Chondrocyte (in vitro differentiated cells): ENCODE data around the gene SEC16A. TPM values are rescaled to one million over a fixed set of nuclear protein-coding genes. Genes with fewer than 3 reads are reported as not detected.
A peak's percentile ranks its signal among the peaks of the same experiment; 100 is the strongest.

Experiments
- DNase-seq: peaks from one replicate; pipeline ENCODE4 v3.0.0; 2021; ENCODE audit warnings: mixed read lengths, low spot score
- H3K27ac Mint-ChIP-seq: one replicate; pipeline ENCODE4 v1.8.0; 2021; ENCODE audit warnings: mild to moderate bottlenecking, moderate library complexity, mixed read lengths; ENCODE audit not compliant: unreplicated experiment
- H3K27me3 Mint-ChIP-seq: 2 replicates; pipeline ENCODE4 v1.8.0; 2021; ENCODE audit warnings: low read depth, mixed read lengths
- H3K36me3 Mint-ChIP-seq: 2 replicates; pipeline ENCODE4 v1.8.0; 2021; ENCODE audit warnings: low read depth, mixed read lengths
- H3K4me1 Mint-ChIP-seq: 2 replicates; pipeline ENCODE4 v1.8.0; 2021; ENCODE audit warnings: low read depth, mild to moderate bottlenecking, mixed read lengths
- H3K4me3 Mint-ChIP-seq: one replicate; pipeline ENCODE4 v1.8.0; 2021; ENCODE audit warnings: mild to moderate bottlenecking, moderate library complexity, mixed read lengths; ENCODE audit not compliant: unreplicated experiment
- H3K9me3 Mint-ChIP-seq: 2 replicates; pipeline ENCODE4 v1.8.0; 2021; ENCODE audit warnings: low read depth, mixed read lengths
- CTCF ChIP-seq: fragments of 200-600 bp; sonication (generic); IDR thresholded peaks from 2 replicates; pipeline ENCODE4 v1.5.0; 2021; ENCODE audit warnings: antibody characterized with exemption, mild to moderate bottlenecking, moderate library complexity
- total RNA-seq: library from RNA; stranded (reverse); gene quantifications from 3 replicates; pipeline ENCODE4 v1.2.1, GENCODE V29; 2021

SEC16A gene
- total RNA-seq, 1 donor from 2014 or later = 91.7 TPM

GRCh38 chr9:136442265-136442664 lies 40.6 kb downstream of the SEC16A start:
- H3K27me3 Mint-ChIP-seq = no peaks in the 10 kb centered on the region
- peaks cover 16% of the 10 kb centered on the region for H3K4me1 Mint-ChIP-seq
- TF ChIP-seq CTCF = no peak
- peaks cover 30% of the 10 kb centered on the region for H3K36me3 Mint-ChIP-seq
- peak; percentile 68 for DNase-seq
- no peak overlapping the region for H3K27ac Mint-ChIP-seq
- H3K4me3 Mint-ChIP-seq = no peak overlapping the region
- H3K9me3 Mint-ChIP-seq = no peaks in the 10 kb centered on the region

GRCh38 chr9:136441681-136442245 lies 41.1 kb downstream of the SEC16A start:
- H3K9me3 Mint-ChIP-seq = no peaks in the 10 kb centered on the region
- H3K4me3 Mint-ChIP-seq = no peak overlapping the region
- H3K4me1 Mint-ChIP-seq = peaks cover 21% of the 10 kb centered on the region
- TF ChIP-seq CTCF = no peak
- H3K27ac Mint-ChIP-seq = no peak overlapping the region
- no peak for DNase-seq
- no peaks in the 10 kb centered on the region for H3K27me3 Mint-ChIP-seq
- peaks cover 26% of the 10 kb centered on the region for H3K36me3 Mint-ChIP-seq

GRCh38 chr9:136441191-136441680 lies 41.6 kb downstream of the SEC16A start:
- Mint-ChIP-seq H3K36me3 (peaks cover 23% of the 10 kb centered on the region), H3K4me3 (no peak overlapping the region), H3K27me3 (no peaks in the 10 kb centered on the region), H3K27ac (no peak overlapping the region), H3K4me1 (peaks cover 26% of the 10 kb centered on the region), H3K9me3 (no peaks in the 10 kb centered on the region)
- DNase-seq = no peak
- no peak for TF ChIP-seq CTCF

GRCh38 chr9:136439481-136440408 lies 43.1 kb downstream of the SEC16A start, which contains the start of gene INPP5E:
TSS of gene INPP5E (minus strand) at chr9:136439845. CDS start at chr9:136439419, 426 bp downstream.
- DNase-seq = no peak
- peaks cover 29% of the 10 kb centered on the region for H3K4me1 Mint-ChIP-seq
- H3K36me3 Mint-ChIP-seq = peaks cover 20% of the 10 kb centered on the region
- H3K4me3 Mint-ChIP-seq = peak within 1 kb of the TSS; percentile 85
- no peaks in the 10 kb centered on the region for H3K9me3 Mint-ChIP-seq
- H3K27me3 Mint-ChIP-seq = no peaks in the 10 kb centered on the region
- peak within 1 kb of the TSS; percentile 63 for H3K27ac Mint-ChIP-seq
- TF ChIP-seq CTCF = peak; percentile 78
